Karpas-422 (cell line): ENCODE measurements around the gene SPATA12. TPM values are rescaled to one million over a fixed set of nuclear protein-coding genes. Genes with fewer than 3 reads are reported as not detected.

Source experiments
- DNase-seq: peaks from one replicate; pipeline ENCODE4 v3.0.0-alpha.2; 2015
- H2AFZ ChIP-seq: fragments of 200-600 bp; sonication (generic); 2 replicates; pipeline ENCODE4 v1.6.1; 2014; ENCODE audit warnings: antibody characterized with exemption, low read length, mixed read lengths
- H3K27ac ChIP-seq: fragments of 200-600 bp; sonication (generic); 2 replicates; pipeline ENCODE4 v1.5.1; 2014; ENCODE audit warnings: mild to moderate bottlenecking, low read length, moderate library complexity
- H3K27me3 ChIP-seq: fragments of 200-600 bp; sonication (generic); 2 replicates; pipeline ENCODE4 v1.6.1; 2014; ENCODE audit warnings: low read length, mixed read lengths
- H3K36me3 ChIP-seq: fragments of 200-600 bp; sonication (generic); 2 replicates; pipeline ENCODE4 v1.6.1; 2014; ENCODE audit warnings: low read length, mixed read lengths; ENCODE audit not compliant: insufficient read depth
- H3K4me1 ChIP-seq: fragments of 200-600 bp; sonication (generic); 2 replicates; pipeline ENCODE4 v1.6.1; 2014; ENCODE audit warnings: mild to moderate bottlenecking, low read length, mixed read lengths
- H3K4me2 ChIP-seq: fragments of 200-600 bp; sonication (generic); 2 replicates; pipeline ENCODE4 v1.6.1; 2014; ENCODE audit warnings: low read length, low read depth, mild to moderate bottlenecking; ENCODE audit not compliant: poor library complexity, severe bottlenecking
- H3K4me3 ChIP-seq: fragments of 200-600 bp; sonication (generic); 2 replicates; pipeline ENCODE4 v1.5.1; 2014; ENCODE audit warnings: mild to moderate bottlenecking, antibody characterized with exemption, low read length, mixed read lengths
- H3K79me2 ChIP-seq: fragments of 200-600 bp; sonication (generic); 2 replicates; pipeline ENCODE4 v1.6.1; 2014; ENCODE audit warnings: mild to moderate bottlenecking, low read length, mixed read lengths
- H3K9ac ChIP-seq: fragments of 200-600 bp; sonication (generic); 2 replicates; pipeline ENCODE4 v1.6.0; 2014; ENCODE audit warnings: low read length
- H3K9me2 ChIP-seq: fragments of 200-600 bp; sonication (generic), shearing (Covaris generic); replicated peaks from 2 replicates; pipeline ENCODE4 v1.6.0; 2014; ENCODE audit warnings: mild to moderate bottlenecking, low read length, moderate library complexity; ENCODE audit not compliant: insufficient read depth
- H3K9me3 ChIP-seq: fragments of 300-700, 200-600 bp; sonication (generic); 2 replicates; pipeline ENCODE4 v1.6.1; 2014; ENCODE audit warnings: low read length, mixed read lengths
- H4K20me1 ChIP-seq: fragments of 200-600 bp; sonication (generic); 2 replicates; pipeline ENCODE4 v1.6.1; 2014; ENCODE audit warnings: mild to moderate bottlenecking, antibody characterized with exemption, low read length, low read depth; ENCODE audit not compliant: insufficient read depth
- total RNA-seq: library from RNA; depleted of rRNA; stranded (reverse); fragments of >200 nt; shearing (Covaris generic); gene quantifications from 2 replicates; pipeline ENCODE4 v1.2.3, GENCODE V29; 2014; ENCODE audit warnings: low replicate concordance

SPATA12 gene
- total RNA-seq, 1 experiment from 2014 or later = 3.9 TPM

- no peaks in the 10 kb centered on the region for H3K27me3 ChIP-seq
- no peak overlapping the region for H3K4me2 ChIP-seq
- H4K20me1 ChIP-seq = no peaks in the 10 kb centered on the region
- H2AFZ ChIP-seq = no peak overlapping the region
- no peak overlapping the region for H3K4me3 ChIP-seq
- no peaks in the 10 kb centered on the region for H3K36me3 ChIP-seq
- no peak for DNase-seq
- no peak overlapping the region for H3K9ac ChIP-seq
- H3K9me2 ChIP-seq = no peaks in the 10 kb centered on the region
- peaks cover 38% of the 10 kb centered on the region for H3K4me1 ChIP-seq
- H3K9me3 ChIP-seq = no peaks in the 10 kb centered on the region
- H3K79me2 ChIP-seq = no peaks in the 10 kb centered on the region
- H3K27ac ChIP-seq = no peak overlapping the region
Observed at GRCh38 chr3:57041674-57042073, 18.8 kb upstream of the SPATA12 start.

DNA sequence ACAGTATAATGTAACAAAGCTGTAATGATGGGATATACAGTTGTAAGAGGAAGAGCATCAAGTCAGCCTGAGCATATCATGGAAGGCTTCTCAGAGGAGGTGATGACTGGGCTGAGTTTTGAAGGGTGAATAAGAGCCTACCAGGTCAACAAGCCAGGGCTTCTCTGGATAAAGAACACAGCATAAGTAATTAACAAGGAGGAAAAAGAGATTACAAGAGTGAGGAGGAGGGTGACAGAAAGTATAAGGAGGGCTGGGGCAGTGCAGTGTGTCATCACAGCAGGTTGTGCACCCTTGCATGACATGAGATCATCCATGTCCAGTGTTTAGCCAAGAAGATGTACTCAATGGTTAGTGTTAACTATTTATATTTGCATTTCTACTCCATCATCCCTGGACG lies 16.9 kb upstream of the SPATA12 start:
- DNase-seq = no peak
- Histone ChIP-seq H3K9me2 (no peaks in the 10 kb centered on the region), H3K9ac (no peak overlapping the region), H4K20me1 (no peaks in the 10 kb centered on the region), H3K79me2 (no peaks in the 10 kb centered on the region), H2AFZ (no peak overlapping the region), H3K4me1 (peaks cover 57% of the 10 kb centered on the region), H3K27ac (no peak overlapping the region), H3K9me3 (no peaks in the 10 kb centered on the region), H3K4me2 (no peak overlapping the region), H3K36me3 (no peaks in the 10 kb centered on the region), H3K4me3 (no peak overlapping the region), H3K27me3 (no peaks in the 10 kb centered on the region)

- no peaks in the 10 kb centered on the region for H3K79me2 ChIP-seq
- H3K9ac ChIP-seq = no peak overlapping the region
- H3K4me3 ChIP-seq = no peak overlapping the region
- H3K27me3 ChIP-seq = no peaks in the 10 kb centered on the region
- H2AFZ ChIP-seq = no peak overlapping the region
- no peaks in the 10 kb centered on the region for H4K20me1 ChIP-seq
- DNase-seq = no peak
- H3K4me2 ChIP-seq = no peak overlapping the region
- no peaks in the 10 kb centered on the region for H3K36me3 ChIP-seq
- peaks cover 60% of the 10 kb centered on the region for H3K4me1 ChIP-seq
- no peaks in the 10 kb centered on the region for H3K9me3 ChIP-seq
- no peaks in the 10 kb centered on the region for H3K9me2 ChIP-seq
- H3K27ac ChIP-seq = no peak overlapping the region
Observed at GRCh38 chr3:57046101-57046765, 14.2 kb upstream of the SPATA12 start.

GRCh38 chr3:57048052-57048671 lies 12.3 kb upstream of the SPATA12 start:
- Histone ChIP-seq H3K79me2 (no peaks in the 10 kb centered on the region), H2AFZ (peak overlapping the region; percentile 90), H3K4me2 (peak overlapping the region; percentile 62), H3K9me2 (no peaks in the 10 kb centered on the region), H4K20me1 (no peaks in the 10 kb centered on the region), H3K27me3 (no peaks in the 10 kb centered on the region), H3K9me3 (no peaks in the 10 kb centered on the region), H3K4me1 (peaks cover 53% of the 10 kb centered on the region), H3K36me3 (no peaks in the 10 kb centered on the region), H3K9ac (peak overlapping the region; percentile 55), H3K27ac (peak overlapping the region; percentile 81), H3K4me3 (peak overlapping the region; percentile 13; the same call in 1 of the 2 replicates)
- DNase-seq = peak; percentile 68

DNA sequence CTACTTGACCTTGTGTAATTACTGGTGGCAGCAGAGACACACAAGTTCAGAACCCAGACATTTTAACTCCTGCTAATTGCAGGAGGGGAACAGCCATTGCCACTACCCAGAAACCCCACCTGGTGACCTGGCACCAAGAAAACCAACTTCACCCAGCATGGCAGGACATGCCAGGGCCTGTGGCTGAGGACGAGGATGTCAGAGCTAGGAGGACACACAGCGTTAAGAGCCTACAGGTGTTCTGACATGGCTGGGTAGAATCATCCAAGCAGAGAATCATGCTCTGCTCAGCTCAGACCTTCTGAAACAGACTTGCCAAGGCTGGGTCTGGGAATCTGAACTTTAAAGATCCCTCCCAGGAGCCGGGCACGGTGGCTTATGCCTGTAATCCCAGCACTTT lies 11.7 kb upstream of the SPATA12 start:
- Histone ChIP-seq H3K4me1 (peaks cover 48% of the 10 kb centered on the region), H3K4me3 (peak overlapping the region; percentile 13; the same call in 1 of the 2 replicates), H2AFZ (peak overlapping the region; percentile 90), H3K9ac (peak overlapping the region; percentile 55), H3K9me3 (no peaks in the 10 kb centered on the region), H3K27me3 (no peaks in the 10 kb centered on the region), H3K36me3 (no peaks in the 10 kb centered on the region), H3K79me2 (no peaks in the 10 kb centered on the region), H4K20me1 (no peaks in the 10 kb centered on the region), H3K4me2 (peak overlapping the region; percentile 62), H3K9me2 (no peaks in the 10 kb centered on the region), H3K27ac (peak overlapping the region; percentile 81)
- DNase-seq = peak; percentile 65

- Histone ChIP-seq H4K20me1 (no peaks in the 10 kb centered on the region), H3K27me3 (no peaks in the 10 kb centered on the region), H3K9ac (no peak overlapping the region), H2AFZ (no peak overlapping the region), H3K36me3 (no peaks in the 10 kb centered on the region), H3K9me3 (no peaks in the 10 kb centered on the region), H3K79me2 (no peaks in the 10 kb centered on the region), H3K27ac (no peak overlapping the region), H3K4me1 (peaks cover 19% of the 10 kb centered on the region), H3K9me2 (no peaks in the 10 kb centered on the region), H3K4me3 (no peak overlapping the region), H3K4me2 (no peak overlapping the region)
- DNase-seq = no peak
Observed at GRCh38 chr3:57052662-57053061, 7.8 kb upstream of the SPATA12 start.

DNA sequence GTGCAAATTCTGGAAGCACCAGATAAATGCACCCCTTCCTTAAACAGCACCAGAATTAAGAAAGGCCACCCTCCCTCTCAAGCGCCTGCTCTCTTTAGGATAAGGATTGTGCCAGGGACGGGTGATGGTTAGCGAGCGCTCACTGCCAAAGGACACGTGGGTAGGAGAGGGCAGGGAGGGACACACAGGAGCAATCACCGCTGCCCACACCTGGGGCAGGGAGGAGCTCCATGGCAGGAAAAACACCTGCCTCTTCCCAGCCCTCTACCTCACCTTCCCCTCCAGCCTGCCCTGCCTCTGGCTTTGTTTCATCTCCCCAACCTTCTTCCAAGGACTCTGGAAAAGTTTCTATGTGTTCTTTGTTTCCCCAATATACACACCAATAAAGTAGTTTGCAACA lies 7.3 kb upstream of the SPATA12 start:
- Histone ChIP-seq H3K27ac (no peak overlapping the region), H3K4me3 (no peak overlapping the region), H2AFZ (no peak overlapping the region), H3K4me1 (peaks cover 14% of the 10 kb centered on the region), H3K9me3 (no peaks in the 10 kb centered on the region), H4K20me1 (no peaks in the 10 kb centered on the region), H3K9me2 (no peaks in the 10 kb centered on the region), H3K9ac (no peak overlapping the region), H3K79me2 (no peaks in the 10 kb centered on the region), H3K4me2 (no peak overlapping the region), H3K27me3 (no peaks in the 10 kb centered on the region), H3K36me3 (no peaks in the 10 kb centered on the region)
- no peak for DNase-seq

DNA sequence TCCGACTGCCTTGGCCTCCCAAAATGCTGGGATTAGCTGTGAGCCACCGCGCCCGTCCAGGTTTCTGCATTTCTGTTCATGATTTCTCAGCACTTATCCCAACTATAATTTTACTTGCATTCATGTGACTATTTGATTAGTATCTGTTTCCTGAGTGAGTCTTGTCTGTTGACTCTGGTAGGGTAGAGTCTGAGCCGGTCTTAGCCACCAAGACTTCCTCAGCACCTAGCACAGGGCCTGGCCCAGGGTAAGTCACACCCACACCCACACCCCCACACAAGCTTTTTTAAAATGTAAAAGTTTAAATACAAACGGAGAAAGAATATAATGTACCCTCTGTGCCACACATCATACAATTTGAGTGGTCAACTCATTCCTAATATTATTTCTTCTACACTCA lies 3.1 kb upstream of the SPATA12 start:
- H3K4me2 ChIP-seq = no peak overlapping the region
- H3K9me3 ChIP-seq = no peaks in the 10 kb centered on the region
- H3K27ac ChIP-seq = no peak overlapping the region
- no peaks in the 10 kb centered on the region for H4K20me1 ChIP-seq
- H3K4me1 ChIP-seq = peaks cover 9% of the 10 kb centered on the region
- no peaks in the 10 kb centered on the region for H3K79me2 ChIP-seq
- no peak overlapping the region for H3K4me3 ChIP-seq
- no peak for DNase-seq
- no peaks in the 10 kb centered on the region for H3K36me3 ChIP-seq
- H3K9me2 ChIP-seq = no peaks in the 10 kb centered on the region
- H3K27me3 ChIP-seq = no peaks in the 10 kb centered on the region
- H2AFZ ChIP-seq = no peak overlapping the region
- no peak overlapping the region for H3K9ac ChIP-seq
